GM21737 (cell line): Measurements from ENCODE around the gene TMEM94.
"Not testable (repeated sequence)": the region's sequence is repeated elsewhere in the genome, so short reads cannot be mapped to it uniquely, and the experiment has no call there.

Experiments used
- ATAC-seq: cut with Tn5 transposase; IDR thresholded peaks from one replicate; pipeline ENCODE4 v1.9.1; 2021; ENCODE audit warnings: mild to moderate bottlenecking, moderate library complexity; ENCODE audit not compliant: unreplicated experiment

TMEM94 gene

DNA sequence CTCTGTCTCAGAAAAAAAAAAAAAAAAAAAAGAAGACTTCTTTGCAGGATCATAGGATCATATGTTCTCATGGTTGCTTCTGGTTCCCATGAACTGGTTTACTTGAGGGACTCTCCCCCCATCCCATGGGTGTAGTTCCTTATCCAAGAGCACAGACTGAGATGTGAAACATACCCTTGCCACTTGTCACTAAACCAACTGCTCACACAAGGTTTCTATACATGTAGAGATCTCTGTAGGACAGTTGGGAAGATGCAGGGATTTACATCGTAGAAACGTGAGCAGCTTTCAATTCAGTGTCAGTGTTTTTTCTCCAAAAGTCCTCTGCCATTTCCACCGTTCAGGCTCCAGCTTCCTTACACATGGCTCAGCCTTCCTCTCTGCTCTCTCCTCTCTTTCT is 11.1 kb upstream of the TMEM94 start:
- ATAC-seq, result no peak

DNA sequence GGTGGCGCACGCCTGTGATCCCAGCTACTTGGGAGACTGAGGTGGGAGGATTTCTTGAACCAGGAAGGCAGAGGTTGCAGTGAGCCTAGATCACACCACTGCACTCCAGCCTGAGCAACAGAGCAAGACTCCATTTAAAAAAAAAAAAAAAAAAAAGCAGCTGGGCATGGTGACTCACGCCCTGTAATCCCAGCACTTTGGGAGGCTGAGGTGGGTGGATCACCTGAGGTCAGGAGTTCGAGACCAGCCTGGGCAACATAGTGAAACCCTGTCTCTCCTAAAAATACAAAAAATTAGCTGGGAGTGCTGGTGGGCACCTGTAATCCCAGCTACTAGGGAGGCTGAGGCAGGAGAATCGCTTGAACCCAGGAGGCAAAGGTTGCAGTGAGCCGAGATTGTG is 10.5 kb upstream of the TMEM94 start:
- not testable (repeated sequence) for ATAC-seq

DNA sequence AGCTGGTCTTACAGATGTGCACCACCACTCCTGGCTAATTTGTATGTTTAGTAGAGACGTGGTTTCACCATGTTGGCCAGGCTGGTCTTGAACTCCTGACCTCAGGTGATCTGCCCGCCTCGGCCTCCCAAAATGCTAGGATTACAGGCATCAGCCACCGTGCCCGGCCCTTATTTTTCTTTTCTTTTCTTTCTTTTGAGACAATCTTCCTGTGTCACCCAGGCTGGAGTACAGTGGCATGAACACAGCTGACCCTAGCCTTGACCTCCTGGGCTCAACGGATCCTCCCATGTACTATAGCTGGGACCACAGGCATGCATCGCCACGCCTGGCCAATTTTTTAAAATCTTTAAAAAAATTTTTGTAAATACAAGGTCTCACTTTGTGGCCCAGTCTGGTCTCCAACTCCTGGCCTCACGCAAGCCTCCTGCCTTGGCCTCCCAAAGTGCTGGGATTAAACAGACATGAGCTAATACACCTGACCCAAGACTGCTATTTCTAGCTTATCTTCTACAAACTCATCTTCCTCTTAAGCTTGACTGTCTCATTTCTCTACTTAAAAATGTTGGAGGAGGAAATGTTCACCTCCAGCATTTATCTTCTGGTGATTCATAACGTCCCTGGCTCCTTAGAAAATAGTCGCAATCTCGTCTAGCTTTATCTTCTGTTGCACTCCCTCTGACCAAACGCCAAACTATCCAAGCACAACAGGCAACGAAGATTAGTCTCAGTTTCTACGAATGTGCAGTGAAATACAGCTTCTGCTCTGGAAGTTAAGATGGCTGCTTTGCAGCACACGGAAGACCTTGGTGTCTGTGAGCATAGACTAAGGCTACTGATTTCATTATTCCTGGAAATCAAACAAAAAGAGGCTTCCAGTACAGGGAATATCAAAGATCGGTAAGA is 8.2 kb upstream of the TMEM94 start:
- no peak for ATAC-seq

DNA sequence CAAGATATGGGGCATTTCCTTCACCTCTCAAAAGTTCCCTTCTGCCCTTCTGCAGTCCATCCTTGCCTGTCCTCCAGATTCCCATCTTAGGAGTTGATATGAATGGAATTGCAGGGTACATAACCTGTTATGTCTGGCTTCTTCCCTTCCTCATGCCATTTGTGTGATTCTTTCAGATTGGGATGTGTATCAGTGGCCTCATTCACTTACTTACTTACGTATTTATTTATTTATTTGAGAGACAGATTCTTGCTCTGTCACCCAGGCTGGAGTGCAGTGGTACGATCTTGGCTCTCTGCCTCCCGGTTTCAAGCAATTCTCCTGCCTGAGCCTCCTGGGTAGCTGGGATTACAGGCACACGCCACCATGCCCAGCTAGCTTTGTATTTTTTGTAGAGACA is 6.2 kb upstream of the TMEM94 start:
- no peak for ATAC-seq

DNA sequence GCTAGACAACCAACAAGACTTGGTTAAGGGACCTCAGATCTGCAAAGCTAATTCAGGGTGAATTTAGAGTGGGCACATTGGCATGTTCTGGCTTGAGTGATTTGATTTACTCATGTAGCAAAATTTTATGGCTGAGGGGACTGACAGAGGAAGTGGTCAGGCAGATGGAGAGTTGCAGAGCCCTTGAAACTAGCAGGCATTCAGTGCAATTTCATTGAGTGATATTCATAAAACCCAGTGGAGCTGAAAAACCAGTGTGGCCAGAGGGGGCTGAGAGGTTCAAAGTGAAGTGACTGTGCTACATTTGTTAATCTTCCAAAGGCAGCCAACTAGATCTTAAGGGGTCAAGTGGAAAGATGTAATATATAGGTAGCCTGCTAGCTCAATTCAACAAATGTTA is 2.2 kb upstream of the TMEM94 start:
- ATAC-seq, result no peak

DNA sequence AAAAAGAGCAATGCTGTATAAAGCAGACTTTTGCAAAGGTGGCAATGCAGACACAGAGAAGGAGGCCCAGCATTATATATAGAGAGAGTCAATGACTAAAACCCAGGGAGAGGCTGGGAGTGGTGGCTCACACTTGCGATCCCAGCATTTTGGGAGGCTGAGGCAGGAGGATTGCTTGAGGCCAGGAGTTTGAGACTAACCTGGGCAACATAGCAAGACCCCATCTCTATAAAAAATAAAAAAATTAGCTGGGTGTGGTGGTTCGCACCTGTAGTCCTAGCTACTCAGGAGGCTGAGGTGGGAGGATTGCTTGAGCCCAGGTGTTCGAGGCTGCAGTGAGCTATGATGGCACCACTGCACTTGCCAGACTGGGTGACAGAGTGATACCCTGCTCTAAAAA is 1.8 kb upstream of the TMEM94 start:
- not testable (repeated sequence) for ATAC-seq

DNA sequence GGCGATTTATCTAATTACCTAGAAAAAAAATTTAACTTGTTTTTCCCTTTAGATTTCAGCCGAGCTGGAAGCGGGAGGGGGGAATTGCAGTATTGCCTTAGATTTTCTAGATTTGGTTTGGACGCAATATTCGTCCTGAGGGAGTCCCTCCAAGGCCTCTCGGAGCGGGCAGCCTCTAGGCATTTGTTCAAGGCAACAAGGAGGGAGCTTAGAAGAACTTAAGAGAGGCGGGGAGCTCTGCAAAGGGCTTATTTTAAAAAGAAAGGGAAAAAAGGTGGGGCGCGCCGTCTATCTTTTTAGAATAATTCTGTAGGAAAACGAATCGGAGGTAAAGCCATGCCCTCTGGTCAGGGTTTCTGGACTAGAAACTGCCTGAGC is 407 bp upstream of the TMEM94 start:
- peak; percentile 4 for ATAC-seq

DNA sequence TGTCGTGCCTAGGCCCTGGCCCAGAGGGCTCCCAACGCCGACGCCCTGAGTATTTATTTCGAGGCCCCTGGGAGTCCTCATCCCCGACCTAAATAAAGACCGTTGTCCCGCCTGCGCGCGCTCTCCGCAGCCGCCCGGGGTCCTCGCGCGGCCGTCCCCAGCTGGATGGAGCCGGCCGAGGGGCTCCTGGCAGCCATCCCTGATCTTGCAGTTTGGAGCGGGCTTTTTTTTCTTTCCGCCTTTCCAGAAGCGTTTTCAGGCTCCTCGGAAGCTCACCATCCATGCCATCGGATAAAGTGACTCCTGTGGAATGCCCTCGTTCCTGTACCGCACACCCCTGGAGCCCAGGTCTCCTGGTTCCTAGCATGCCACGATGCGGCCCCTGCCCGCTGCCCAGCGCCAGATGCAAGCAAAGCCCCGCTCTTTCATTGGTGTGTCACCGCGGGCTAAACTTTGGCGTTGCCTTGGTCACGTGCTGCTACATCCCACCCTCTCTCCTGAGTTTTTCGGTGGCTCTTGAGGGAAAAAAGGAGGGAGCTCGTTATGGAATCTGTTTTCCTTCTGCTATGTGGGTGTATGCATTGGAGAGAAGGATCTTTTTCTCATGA is 716 bp downstream of the TMEM94 start:
- ATAC-seq, result no peak

DNA sequence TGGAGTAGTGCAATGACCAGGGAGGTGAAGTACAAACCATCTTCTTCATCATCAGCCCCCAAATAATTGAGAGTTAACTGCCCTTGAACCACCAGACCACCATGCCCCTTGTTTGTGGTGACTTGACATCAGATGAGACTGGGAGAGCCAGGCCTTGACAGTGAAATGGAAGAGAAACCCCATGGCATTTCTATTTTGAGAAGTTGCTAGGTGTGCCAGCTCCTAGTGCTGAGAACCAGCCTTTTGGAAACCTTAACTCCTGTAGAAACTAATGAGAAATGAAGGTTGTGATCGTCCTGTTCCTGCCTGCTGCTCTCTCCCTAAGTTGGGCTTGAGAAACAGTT is 2.8 kb downstream of the TMEM94 start:
- ATAC-seq, result no peak

DNA sequence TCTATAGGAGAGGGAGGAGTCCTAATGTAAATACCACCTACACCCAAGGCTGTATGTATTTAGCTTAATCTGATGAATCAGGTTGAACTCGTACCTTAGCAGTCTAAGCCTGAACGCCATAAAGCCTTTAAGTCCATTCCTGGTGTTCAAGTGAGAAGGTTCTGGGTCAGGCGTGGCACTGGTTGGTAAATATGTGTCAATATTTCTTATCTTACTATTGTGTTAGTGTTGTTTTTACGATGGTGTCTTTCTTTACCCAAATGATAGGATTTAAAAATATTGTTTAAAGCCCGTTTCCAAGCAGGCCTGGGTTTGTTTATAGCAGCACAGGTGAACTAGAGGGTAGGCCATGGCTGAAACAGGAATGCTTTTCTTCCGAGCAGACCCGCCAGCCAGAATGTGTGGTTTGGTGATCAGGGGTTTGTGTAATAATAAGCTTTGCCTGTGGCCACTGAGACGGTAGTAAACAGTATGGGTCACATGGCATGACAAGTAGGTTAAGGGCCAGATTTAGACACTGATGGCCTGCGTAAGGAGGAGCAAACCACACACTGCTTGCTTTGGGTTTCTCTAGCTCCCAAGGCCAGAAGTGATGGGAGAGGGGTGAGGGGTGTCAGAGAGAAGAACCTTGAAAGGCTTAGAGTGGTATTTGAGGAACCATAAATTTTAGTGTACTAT is 3.3 kb downstream of the TMEM94 start:
- no peak for ATAC-seq

DNA sequence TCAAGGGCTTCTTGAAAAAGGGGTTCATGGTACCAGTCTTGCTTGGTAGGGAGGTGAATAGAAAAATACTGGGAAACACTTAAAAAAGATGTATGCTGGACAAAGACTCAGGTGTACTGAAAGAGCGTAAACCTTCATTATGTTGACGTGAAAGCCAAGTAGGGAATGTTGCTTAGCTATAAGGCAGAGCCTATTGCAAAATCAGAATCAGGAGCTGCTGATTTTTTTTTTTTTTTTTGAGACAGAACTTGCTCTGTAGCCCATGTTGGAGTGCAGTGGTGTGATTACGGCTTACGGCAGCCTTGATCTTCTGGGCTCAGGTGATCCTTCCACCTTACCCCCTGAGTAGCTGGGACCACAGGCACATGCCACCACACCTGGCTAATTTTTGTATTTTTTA is 3.9 kb downstream of the TMEM94 start:
- ATAC-seq, result no peak

DNA sequence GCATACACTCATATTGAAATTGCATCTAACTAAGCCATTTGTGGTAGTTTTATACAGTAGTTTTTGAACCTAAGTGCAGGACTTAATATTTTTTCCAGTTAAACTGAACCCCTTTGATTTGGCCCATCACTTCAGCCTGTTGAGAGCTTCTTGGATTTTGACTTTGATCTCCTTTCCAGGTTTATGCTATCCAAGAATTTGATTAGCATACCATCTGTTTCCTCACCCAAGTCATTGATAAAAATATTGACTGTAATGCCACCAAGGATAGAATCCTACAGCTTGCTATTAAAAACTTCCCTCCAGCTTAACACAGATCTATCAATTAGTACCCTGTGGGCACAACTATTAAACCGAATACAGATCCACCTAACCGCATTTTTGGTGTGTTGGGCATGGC is 7.2 kb downstream of the TMEM94 start:
- ATAC-seq, result no peak

DNA sequence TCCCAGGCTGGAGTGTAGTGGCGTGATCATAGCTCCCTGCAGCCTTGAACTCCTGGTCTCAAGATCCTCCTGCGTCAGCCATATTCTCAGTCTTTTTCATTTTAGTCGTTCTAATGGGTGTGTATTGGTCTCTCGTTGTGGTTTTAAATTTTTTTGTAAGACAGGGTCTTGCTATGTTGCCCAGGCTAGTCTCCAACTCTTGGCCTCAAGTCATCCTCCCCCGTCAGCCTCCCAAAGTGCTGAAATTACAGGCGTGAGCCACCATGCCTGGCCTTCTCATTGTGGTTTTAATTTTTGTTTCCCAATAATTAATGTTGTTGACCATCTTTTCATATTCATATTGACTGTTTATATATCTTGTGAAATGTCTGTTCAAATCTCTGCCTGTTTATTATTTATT is 8.6 kb downstream of the TMEM94 start:
- ATAC-seq, result no peak

DNA sequence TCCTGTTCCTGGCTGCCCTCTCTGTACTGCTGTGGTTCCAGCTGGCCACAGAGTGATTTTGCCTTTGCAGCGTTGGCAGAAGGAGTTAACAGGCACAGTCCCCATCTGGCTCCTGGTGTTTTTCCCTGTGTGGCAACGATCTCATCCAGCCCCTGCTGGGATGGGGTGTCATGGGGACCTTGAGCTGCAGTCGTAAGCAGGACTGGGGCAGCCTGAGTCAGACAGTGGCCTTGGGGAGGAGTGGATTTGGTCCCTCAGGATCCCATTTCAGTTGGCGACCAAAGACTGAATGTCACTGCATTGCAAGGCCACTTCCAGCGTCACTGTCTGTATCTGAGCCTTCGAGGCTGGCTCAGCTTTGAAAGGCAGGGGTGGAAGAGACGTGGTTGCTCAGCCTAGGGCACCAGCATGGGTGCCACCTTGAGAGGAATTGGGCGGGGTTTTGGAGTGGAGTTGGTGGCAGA is 11.9 kb downstream of the TMEM94 start:
- no peak for ATAC-seq

DNA sequence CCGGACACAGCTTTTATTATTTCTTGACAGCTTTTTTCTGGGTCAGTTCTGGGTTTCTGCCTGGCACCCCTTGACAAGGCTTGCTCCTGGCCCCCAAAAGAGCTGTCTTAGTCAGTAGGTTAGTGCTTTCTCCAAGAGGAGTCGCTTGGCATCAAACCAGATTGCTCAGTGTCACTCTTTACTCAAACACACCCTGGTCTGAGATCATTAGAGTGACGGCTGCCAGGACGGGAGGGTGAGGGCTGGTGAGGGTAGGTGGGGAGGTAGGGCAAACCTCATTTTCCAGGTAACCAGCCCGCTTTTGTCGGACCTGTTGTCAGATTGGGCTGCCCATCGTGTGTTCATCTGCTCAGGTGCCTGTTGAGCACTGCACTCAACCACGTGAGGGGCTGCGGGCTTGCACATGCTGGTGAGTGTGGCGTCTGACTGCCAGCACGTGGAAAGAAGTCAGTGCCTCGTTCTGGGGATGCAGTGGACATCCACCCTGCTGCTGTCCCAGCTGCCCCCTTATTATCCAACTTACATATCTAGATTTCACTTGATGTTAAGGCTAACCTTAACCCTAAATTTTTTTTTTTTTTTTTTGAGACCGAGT is 12.4 kb downstream of the TMEM94 start:
- ATAC-seq, result no peak

DNA sequence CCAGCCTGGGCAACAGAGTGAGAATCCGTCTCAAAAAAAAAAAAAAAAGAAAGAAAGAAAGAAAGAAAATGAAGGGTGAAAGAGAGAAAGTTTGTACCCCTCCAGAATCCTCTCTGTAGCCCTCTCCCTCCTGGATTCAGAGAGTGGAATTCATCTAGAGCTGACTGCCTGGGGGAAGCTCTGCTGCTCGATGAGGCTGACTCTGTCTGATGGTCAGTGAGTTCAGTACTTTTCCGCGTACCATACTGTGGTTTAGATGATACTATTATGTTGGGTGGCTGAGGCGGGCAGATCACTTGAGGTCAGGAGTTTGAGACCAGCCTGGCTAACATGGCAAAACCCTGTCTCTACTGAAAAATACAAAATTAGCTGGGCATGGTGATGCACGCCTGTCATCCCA is 14.8 kb downstream of the TMEM94 start:
- ATAC-seq, result no peak

DNA sequence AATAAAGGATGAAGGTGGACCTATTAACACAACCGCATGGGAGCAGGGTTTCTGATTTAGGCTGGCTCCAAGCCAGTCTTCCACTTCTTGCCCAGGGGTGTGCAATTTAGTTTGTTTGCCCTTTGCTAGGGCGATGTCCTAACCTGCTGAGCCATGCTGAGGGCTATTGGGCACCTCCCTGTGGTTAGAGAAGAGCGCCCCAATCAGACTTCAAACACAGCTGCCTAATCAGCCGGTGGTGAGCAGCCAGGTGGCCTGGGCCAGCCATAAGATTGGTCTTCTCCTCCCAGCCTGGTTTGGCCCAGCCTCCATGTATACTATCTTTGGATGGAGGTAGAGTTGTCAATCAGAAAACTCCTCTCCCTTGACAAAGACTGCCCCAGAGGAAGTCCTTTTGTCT is 15.7 kb downstream of the TMEM94 start:
- ATAC-seq, result no peak

DNA sequence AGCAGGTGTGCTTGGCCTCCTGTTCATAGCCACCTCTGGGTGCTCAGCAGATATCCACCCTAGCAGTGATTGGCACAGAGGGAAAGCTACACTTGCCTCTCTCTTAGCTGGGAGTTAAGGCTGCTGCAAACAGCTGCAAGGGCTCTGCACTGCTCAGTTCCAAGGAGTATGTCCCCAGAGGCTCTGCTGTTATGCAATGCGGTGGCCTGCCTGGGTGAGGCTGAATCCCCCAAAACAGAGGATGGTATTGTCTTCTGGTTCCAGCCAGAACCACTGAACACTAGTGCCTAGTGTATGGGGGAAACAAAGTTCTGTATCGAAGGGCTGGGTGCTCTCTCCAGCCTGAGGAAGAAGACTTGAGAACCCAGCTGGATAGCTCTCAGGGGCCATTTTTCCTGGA is 16.8 kb downstream of the TMEM94 start:
- ATAC-seq, result no peak

DNA sequence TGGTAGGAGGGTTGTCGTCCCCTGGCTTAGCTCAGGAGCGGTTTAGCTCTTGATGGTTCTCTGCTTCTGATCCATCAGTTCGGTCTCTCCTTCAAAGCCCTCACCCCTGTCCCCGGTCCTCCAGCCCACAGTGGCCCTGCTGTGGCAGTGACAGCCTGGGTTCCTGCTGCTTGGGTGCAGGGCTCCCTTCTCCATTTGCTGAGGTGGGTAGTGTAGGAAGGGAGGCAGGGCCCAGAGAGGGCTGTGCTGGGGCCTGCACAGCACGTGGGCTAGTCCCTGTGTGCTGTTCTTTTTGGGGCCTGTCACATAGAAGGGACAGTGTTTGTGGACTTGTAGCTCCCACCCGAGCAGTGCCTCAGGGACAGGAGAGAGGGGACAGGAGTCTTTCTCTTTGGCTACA is 18.3 kb downstream of the TMEM94 start:
- ATAC-seq, result no peak

DNA sequence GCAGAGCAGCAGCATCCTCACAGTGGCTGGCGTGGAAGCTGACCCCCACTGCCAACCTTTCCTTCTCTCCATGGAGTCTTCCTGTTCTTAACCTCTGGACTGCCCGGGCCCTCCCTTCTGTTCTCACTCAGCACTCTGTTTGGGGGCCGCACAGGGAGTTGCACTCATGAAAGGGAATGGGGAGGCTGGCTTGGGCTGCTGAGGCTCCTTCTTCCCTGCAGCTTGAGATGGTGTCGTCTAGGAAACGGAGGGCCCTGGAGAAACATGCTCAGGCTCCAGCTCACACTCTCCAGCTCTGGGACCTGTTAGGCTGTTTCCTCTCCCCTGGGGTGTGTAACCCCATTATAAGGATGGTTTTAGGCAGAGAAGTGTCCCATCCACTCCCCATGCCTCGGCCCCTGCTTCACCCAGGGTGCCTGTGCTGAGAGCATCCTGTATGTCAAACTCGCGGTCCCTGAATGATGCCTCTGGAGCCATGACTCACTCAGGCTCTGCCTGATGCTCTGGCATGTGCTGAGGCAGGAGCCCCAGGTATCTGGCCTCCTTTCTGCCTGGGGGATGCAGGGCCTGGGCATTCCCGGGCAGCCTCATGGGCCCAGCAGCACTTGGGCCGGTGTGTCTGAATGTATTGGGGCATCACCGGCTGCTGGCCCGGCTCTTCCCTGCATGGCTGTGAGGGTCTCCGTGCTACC is 18.9 kb downstream of the TMEM94 start:
- ATAC-seq, result no peak

DNA sequence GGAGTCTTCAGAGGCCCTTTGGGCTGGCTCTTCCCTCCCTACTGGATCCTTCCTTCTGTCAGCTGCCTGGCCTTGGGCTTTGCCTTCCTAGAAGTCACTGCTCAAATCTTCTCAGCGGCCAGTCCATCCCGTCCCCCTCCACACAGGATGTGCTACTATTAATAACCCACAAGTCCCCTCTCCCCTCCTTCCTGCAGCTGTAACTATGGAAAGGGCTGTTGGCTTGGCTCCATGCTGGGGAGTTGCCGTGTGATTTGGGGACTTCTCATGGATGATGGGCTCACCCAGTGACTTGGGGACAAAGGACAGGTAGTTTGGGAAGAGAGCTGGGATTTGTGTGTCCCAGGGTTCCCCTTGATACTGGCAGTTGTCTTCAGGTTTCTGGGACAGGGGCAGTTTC is 19.4 kb downstream of the TMEM94 start:
- ATAC-seq, result no peak
